IPS-20b (cell line): Measurements from ENCODE around the gene DCHS1.

Experiments
- H3K27ac ChIP-seq: one replicate; pipeline ENCODE4 v1.5.1; 2013; ENCODE audit warnings: low read length
- H3K27me3 ChIP-seq: 2 replicates; pipeline ENCODE4 v1.6.1; 2013; ENCODE audit warnings: mild to moderate bottlenecking, low read length, inconsistent platforms; ENCODE audit not compliant: insufficient read depth
- H3K36me3 ChIP-seq: 2 replicates; pipeline ENCODE4 v1.6.1; 2013; ENCODE audit warnings: low read depth, mild to moderate bottlenecking, inconsistent platforms, low read length, moderate library complexity; ENCODE audit not compliant: insufficient read depth
- H3K4me1 ChIP-seq: 2 replicates; pipeline ENCODE4 v1.6.1; 2013; ENCODE audit warnings: mild to moderate bottlenecking, control low read depth, inconsistent platforms, low read length, moderate library complexity; ENCODE audit not compliant: insufficient read depth
- H3K4me3 ChIP-seq: 2 replicates; pipeline ENCODE4 v1.5.1; 2013; ENCODE audit warnings: mild to moderate bottlenecking, low read length, inconsistent platforms
- H3K9ac ChIP-seq: 2 replicates; pipeline ENCODE4 v1.6.1; 2013; ENCODE audit warnings: low read depth, mild to moderate bottlenecking, inconsistent platforms, low read length, moderate library complexity
- H3K9me3 ChIP-seq: 2 replicates; pipeline ENCODE4 v1.6.1; 2013; ENCODE audit warnings: mild to moderate bottlenecking, low read depth, low read length, inconsistent platforms; ENCODE audit not compliant: insufficient read depth

DCHS1 gene

GRCh38 chr11:6640036-6640984 lies 15.3 kb downstream of the DCHS1 start:
- H3K9ac ChIP-seq: no peak overlapping the region
- H3K9me3 ChIP-seq: no peaks in the 10 kb centered on the region
- no peaks in the 10 kb centered on the region for H3K27me3 ChIP-seq
- H3K27ac ChIP-seq: no peak overlapping the region
- no peaks in the 10 kb centered on the region for H3K4me1 ChIP-seq
- no peaks in the 10 kb centered on the region for H3K36me3 ChIP-seq
- H3K4me3 ChIP-seq: no peak overlapping the region

DNA sequence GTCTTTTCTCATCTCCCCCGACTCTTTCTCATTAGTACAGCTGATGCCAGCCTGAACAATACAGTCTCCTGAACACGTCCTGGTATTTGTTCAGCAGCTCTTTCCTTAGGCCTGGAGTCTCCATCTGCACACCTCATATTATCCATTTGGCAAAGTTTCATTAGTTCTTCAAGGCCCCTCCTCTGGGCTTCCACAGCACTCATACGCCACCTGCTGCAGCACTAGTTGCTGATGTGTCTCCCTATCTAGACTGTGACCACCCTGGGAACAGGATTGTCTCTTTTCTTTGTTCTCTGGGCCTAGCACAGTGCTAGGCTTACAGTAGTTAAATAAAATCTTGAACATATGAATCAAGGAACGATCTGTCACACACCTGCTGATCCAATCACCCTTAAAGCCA lies 17.2 kb downstream of the DCHS1 start:
- H3K27ac ChIP-seq: no peak overlapping the region
- no peaks in the 10 kb centered on the region for H3K4me1 ChIP-seq
- H3K9me3 ChIP-seq: no peaks in the 10 kb centered on the region
- no peak overlapping the region for H3K9ac ChIP-seq
- no peaks in the 10 kb centered on the region for H3K27me3 ChIP-seq
- peaks cover 2% of the 10 kb centered on the region; the same call in 1 of the 2 replicates for H3K36me3 ChIP-seq
- H3K4me3 ChIP-seq: no peak overlapping the region

DNA sequence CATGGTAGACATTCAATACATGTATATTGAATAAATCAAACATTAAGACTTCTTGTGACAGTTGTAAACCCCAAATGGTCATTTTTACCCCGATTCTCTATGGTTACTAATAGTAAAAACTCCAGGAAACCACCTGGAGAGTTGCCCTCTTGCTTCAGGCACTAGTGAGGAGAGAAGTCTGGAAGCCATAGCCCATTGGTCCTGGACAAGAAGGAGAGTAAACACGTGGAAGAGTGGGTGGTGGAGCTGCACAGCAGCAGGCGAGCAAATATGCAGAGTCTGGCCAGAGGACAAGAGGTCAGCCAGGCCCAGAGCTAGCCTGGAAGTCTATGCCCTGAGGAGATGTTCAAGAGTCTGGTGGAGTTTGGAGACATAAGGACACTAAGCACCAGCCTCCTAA lies 17.7 kb downstream of the DCHS1 start:
- no peaks in the 10 kb centered on the region for H3K9me3 ChIP-seq
- H3K9ac ChIP-seq: no peak overlapping the region
- H3K27me3 ChIP-seq: no peaks in the 10 kb centered on the region
- no peak overlapping the region for H3K27ac ChIP-seq
- no peak overlapping the region for H3K4me3 ChIP-seq
- peaks cover 6% of the 10 kb centered on the region; the same call in 1 of the 2 replicates for H3K36me3 ChIP-seq
- no peaks in the 10 kb centered on the region for H3K4me1 ChIP-seq

DNA sequence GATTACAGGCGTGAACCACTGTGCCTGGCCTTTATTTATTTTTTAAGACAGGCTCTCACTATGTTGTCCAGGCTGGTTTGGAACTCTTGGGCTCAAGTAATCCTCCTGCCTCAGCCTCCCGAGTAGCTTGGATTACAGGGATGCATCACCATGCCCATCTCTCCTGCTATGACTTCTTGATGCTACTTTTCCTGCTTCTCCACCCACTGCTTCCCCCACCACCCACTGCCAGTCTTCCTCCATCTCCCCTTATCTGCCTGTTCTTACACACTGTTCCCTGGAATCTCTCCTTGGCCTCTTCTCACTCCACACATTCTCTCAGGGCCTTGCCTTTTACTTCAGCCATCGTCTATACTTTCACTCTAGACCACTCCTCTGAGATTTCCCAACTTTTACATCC lies 19.1 kb downstream of the DCHS1 start:
- no peak overlapping the region for H3K27ac ChIP-seq
- H3K27me3 ChIP-seq: no peaks in the 10 kb centered on the region
- H3K4me3 ChIP-seq: no peak overlapping the region
- peaks cover 13% of the 10 kb centered on the region; the same call in 1 of the 2 replicates for H3K36me3 ChIP-seq
- no peaks in the 10 kb centered on the region for H3K4me1 ChIP-seq
- H3K9me3 ChIP-seq: no peaks in the 10 kb centered on the region
- no peak overlapping the region for H3K9ac ChIP-seq

GRCh38 chr11:6635082-6635932 lies 20.3 kb downstream of the DCHS1 start:
- Histone ChIP-seq H3K9me3 (no peaks in the 10 kb centered on the region), H3K27me3 (no peaks in the 10 kb centered on the region), H3K36me3 (peaks cover 20% of the 10 kb centered on the region; the same call in 1 of the 2 replicates), H3K4me3 (no peak overlapping the region), H3K27ac (no peak overlapping the region), H3K9ac (no peak overlapping the region), H3K4me1 (no peaks in the 10 kb centered on the region)

DNA sequence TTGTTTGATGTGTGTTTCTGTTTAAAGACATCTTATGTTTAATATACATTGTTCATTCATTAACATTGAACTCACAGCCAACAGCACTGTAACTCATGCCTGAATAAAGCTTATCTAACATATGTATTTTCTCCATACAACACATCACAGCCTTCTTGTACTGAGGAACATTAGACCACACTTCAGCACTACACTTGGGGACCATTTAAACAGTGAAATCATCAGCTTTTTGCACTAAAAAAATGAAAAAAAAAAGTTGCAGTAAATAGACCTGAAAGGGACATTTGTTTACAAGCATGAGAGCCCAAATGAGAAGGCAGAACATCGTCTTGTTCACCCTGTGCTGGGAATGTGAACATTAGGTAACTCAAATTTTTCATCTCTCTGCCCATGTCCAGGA lies 21.1 kb downstream of the DCHS1 start:
- Histone ChIP-seq H3K27me3 (no peaks in the 10 kb centered on the region), H3K4me3 (no peak overlapping the region), H3K4me1 (no peaks in the 10 kb centered on the region), H3K9me3 (no peaks in the 10 kb centered on the region), H3K27ac (no peak overlapping the region), H3K36me3 (peaks cover 20% of the 10 kb centered on the region; the same call in 1 of the 2 replicates), H3K9ac (no peak overlapping the region)

DNA sequence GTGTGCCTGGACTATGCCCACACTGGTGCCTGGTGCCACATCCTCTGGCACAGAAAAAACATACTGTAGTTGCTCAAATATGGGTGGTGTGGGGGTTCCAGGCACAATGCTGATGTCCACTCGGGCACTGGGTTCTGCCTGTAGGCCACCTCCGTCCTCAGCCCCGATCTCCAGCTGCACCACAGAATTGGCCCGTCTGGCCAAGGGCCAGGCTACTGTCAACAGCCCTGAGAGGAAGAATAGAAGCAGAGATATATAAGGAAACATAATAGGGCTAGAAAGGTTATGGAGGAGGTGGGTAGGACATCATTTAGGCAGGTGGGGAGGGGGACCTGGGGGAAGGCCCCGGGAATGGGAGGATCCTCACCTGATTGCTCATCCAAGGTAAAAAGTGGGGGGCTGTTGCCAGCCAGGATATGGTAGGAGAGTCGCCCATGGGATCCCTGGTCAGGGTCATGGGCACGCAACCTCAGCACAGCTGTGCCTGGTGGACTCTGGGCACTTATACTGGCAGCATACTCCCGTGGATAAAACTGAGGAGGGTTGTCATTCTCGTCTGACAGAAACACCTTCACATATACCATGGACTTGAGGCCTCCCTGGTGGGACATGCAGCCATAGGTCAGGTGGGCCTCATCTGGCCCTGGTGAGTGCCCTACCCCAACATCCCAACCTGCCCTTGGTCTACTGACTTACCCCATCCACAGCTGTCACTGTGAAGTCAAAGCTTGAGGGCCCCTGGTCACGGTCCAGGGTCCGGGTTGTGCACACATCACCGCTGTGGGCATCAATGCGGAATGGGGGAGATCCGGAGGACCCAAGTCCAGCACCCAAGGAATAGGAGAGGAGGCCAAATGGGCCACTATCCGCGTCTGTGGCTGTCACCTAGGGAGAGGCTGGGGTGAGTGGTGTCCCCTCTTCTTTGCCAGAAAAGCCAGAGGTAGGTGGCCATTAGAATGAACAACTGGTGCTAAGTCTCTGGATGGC lies 21.9 kb downstream of the DCHS1 start:
- Histone ChIP-seq H3K9me3 (no peaks in the 10 kb centered on the region), H3K27ac (no peak overlapping the region), H3K27me3 (no peaks in the 10 kb centered on the region), H3K9ac (no peak overlapping the region), H3K4me1 (no peaks in the 10 kb centered on the region), H3K36me3 (peaks cover 27% of the 10 kb centered on the region; the same call in 1 of the 2 replicates), H3K4me3 (no peak overlapping the region)

DNA sequence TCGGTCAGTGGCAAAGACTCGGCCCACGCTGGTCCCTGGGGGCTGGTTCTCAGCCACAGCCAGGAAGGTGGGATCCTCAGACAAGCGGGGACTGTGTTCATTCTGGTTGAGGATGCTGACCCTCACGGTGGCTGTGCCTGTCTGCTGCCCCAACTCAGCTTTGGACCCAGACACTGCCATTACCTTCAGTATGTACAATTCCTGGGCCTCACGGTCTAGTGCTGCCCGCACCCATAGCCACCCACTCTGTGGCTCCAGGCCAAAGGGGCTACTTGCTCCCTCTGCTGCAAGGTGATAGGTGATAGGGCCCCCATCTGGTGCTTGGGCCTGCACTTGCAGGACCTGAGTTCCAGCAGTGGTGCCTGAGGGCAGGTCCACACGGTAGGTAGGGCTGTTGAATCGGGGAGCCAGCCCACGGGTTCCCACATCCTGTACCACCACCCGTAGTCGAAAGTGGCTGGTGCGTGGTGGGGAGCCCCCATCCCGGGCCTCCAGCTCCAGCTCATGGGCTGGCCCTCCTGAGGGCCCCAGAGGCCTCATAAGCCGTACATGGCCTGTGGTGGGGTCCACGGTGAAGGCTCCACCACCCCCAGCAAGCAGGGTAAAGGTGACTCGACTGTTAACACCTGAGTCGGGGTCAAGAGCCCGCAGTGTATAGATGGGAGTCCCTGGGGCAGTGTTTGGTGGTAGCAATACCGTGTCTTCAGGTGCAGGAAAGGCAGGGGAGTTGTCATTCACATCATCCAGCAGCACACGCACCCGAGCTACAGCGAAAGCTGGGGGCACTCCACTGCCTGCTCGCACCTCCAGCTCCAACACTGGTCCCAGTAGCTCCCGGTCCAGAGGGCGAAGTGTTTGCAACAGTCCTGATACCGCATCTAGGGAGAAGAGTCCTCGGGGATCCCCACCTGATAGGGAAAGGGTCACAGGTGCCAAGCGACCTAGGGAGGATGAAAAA lies 23.2 kb downstream of the DCHS1 start:
- Histone ChIP-seq H3K27ac (no peak overlapping the region), H3K4me3 (no peak overlapping the region), H3K27me3 (no peaks in the 10 kb centered on the region), H3K4me1 (no peaks in the 10 kb centered on the region), H3K9me3 (no peaks in the 10 kb centered on the region), H3K9ac (no peak overlapping the region), H3K36me3 (peaks cover 34% of the 10 kb centered on the region; the same call in 1 of the 2 replicates)

GRCh38 chr11:6631361-6631890 lies 24.2 kb downstream of the DCHS1 start:
- H3K9me3 ChIP-seq: no peaks in the 10 kb centered on the region
- peaks cover 44% of the 10 kb centered on the region; the same call in 1 of the 2 replicates for H3K36me3 ChIP-seq
- no peak overlapping the region for H3K27ac ChIP-seq
- H3K9ac ChIP-seq: no peak overlapping the region
- no peaks in the 10 kb centered on the region for H3K4me1 ChIP-seq
- no peaks in the 10 kb centered on the region for H3K27me3 ChIP-seq
- H3K4me3 ChIP-seq: no peak overlapping the region

DNA sequence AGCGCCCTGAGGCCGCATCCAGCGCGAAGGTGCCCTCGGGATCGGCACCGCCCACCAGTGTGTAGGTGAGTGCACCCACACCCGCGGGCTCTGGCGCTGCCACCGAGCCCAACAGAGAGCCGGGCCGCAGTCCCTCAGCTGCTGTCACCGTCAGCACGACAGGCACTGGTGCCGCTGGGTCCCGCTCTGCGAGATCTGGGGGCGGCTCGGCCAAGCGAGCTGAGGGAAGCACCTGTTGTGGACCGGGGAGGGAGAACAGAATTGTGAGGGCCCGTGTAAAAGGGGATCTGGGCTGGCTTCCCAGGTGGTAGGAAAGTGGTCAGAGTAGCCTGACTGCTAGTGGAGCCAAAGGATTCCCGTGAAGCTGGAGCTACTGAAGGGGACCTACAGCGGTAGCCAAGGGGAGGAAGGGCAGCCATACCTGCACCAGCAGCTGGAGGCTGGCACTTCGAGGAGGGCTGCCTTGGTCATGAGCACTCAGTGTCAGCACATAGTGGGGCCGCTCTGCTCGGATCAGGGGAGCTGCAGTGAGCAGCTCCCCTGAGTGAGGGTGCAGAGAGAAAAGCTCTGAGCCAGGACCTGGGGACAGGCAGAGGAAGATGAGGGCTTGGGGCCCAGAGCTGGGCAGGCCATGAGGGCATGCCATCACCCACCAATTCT lies 24.8 kb downstream of the DCHS1 start:
- no peaks in the 10 kb centered on the region for H3K27me3 ChIP-seq
- H3K4me1 ChIP-seq: no peaks in the 10 kb centered on the region
- H3K9me3 ChIP-seq: no peaks in the 10 kb centered on the region
- peaks cover 51% of the 10 kb centered on the region; the same call in 1 of the 2 replicates for H3K36me3 ChIP-seq
- H3K9ac ChIP-seq: no peak overlapping the region
- H3K27ac ChIP-seq: no peak overlapping the region
- no peak overlapping the region for H3K4me3 ChIP-seq
